Measurements from ENCODE around the gene DNMT3B.

- TF ChIP-seq EZH2 (IDR thresholded peaks at IDR 0.05; ENCODE audit: borderline replicate concordance, insufficient read depth, low read depth, low read length, poor library complexity, severe bottlenecking): no peak
- no peak for TF ChIP-seq CTCF (IDR thresholded peaks at IDR 0.05)
Observed at GRCh38 chr20:32822225-32822624, 60.0 kb downstream of the DNMT3B start.
